NCI-H187 treated with DMSO at 0.1 percent for 48 hours (cell line): ENCODE data around the gene ITIH5.

Experiments
- DNase-seq: peaks from one replicate; lab custom pipeline; 2025; lab: John Stamatoyannopoulos, UW

The ITIH5 gene

GRCh38 chr10:7626283-7626682, 40.5 kb downstream of the ITIH5 start:
- DNase-seq = no peak

GRCh38 chr10:7625836-7626235, 40.9 kb downstream of the ITIH5 start:
- DNase-seq = no peak

- DNase-seq = no peak
Observed at GRCh38 chr10:7625009-7625408, 41.8 kb downstream of the ITIH5 start.

DNA sequence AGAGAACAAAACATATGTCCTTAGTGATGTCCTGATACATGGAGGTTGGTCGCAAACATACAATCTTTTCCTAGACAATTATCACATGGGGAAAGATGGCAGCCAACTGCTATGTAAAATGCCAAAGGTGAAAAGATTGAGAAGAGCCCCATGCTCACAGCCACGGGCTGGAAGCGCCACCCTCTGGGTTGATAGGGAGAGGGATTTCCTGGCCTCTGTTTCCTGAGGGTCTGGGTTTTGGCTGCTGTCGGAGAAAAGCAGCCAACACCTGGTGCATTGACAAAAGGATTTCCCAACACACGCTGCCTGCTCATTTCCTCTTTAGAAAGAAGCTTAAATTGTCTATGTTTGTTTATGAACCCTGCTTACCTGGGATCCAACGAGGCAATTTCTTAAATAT, 43.8 kb downstream of the ITIH5 start:
- no peak for DNase-seq

DNA sequence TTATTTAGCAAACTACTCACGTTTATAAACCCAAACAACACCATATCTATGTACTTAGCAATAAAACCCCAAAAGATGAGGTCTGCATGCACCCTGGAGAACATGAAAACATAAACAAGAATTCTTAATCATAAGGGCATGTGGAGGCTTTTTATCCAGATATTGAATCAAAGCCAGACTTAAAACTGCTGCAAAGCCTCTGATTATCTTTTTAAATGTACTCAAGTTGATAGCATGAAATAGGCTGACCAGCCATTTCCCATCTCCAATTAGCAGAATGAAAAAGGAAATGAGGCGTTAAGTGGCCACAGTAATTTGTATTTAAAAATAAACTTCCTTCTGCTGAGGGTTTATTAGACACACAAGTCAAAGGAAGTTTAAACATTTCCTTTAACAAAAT, 48.3 kb downstream of the ITIH5 start:
- no peak for DNase-seq

DNA sequence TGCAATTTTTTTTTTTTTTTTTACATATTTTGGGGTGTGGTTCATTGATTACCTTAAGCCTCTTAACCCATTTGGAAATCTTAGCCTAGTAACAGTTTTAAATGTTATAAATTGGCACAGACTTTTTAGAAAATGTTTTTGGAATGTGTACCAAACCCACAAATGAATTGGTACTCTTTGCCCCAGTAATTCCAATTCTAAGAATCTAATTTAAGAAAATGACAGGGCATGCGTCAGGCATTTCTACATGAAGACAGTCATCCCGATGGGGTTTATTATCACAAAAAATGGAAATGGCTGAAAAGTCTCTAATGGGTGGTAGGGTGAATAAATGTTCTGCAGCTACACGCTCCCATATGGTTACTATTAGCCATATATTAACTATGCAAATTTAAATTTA, 54.9 kb downstream of the ITIH5 start:
- DNase-seq = no peak

GRCh38 chr10:7610651-7611389, 55.9 kb downstream of the ITIH5 start:
- no peak for DNase-seq

GRCh38 chr10:7610026-7610425, 56.7 kb downstream of the ITIH5 start:
- no peak for DNase-seq

DNA sequence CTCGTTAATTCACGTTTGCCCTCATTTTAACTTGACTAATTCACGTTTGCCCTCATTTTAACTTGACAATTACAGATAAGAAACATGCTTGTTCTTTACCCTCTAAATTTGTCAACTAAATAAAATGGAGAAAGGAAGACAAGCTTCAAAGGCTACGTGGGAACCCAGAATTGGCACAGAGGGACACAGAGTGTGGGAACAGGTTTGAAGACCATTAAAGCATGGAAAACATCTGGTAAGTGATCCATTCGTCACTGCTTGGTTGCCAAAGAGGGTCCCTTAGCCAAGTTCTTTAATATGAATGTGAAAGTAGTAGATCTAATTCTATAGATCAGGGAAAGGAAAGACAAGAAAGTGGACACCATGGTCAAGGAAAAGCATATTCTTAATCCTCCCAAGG, 57.2 kb downstream of the ITIH5 start:
- no peak for DNase-seq

- no peak for DNase-seq
Observed at GRCh38 chr10:7608001-7608400, 58.8 kb downstream of the ITIH5 start.

DNA sequence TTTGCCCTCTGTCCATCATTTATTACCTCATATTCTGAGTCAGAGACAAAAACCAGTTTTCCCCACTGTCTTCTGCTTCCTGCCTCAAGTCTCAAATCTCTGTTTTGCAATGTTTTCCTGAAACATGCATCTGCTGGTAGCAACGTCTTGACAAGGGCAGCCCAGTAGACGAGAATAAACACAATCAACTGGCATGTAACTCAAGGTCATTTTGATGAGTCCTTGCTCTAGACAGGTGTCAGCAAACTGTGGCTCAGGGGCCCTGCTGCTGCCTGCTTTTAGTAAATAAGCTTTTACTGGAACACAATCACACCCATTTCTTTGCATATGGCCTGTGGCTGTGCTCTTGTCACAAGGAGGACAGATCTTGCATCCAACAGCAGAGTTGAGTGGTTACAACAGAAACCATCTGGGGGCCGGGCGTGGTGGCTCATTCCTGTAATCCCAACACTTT, 59.8 kb downstream of the ITIH5 start:
- DNase-seq = no peak

GRCh38 chr10:7605565-7606295, 61.0 kb downstream of the ITIH5 start:
- no peak for DNase-seq

GRCh38 chr10:7601023-7601656, 65.6 kb downstream of the ITIH5 start:
- DNase-seq = no peak

DNA sequence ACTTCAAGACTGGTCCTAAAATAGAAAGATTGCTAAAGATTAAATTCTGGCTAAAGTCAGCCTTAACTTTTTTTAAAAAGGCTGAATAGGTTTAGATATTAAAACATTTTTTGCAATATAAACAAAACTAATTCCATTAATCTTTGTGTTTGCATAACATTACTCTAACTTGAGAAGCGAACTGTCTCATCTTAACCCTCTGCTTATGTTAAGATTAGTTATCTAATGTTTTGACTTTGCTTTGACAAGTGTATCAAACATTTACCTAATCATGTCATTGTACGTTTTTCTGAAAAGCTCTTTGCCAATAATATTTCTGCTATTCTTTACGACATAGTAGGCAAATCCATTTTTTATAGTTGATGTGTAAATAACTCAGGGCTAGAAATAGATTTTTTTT, 68.0 kb downstream of the ITIH5 start:
- DNase-seq = no peak

DNA sequence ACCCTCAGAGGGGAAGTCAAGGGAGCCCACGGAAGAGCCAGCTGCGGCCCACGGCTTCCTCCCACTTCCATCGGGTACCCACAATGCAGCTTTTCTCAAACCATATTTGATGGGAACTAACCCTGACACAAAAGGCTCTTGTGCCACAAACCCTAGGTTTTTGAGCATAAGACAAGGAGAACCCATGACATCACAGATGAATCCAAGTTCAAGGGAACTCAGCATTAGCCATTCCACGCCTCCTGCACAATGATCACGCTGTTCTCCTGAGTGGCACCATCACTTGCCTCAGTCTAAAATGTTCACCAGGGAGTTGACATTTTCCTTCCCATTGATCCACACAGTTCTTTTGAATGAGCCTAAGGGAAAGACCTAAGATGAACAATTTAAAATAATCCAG, 70.4 kb downstream of the ITIH5 start:
- no peak for DNase-seq

GRCh38 chr10:7593905-7594304, 72.9 kb downstream of the ITIH5 start:
- DNase-seq = no peak

GRCh38 chr10:7593063-7593462, 73.7 kb downstream of the ITIH5 start:
- DNase-seq = no peak

DNA sequence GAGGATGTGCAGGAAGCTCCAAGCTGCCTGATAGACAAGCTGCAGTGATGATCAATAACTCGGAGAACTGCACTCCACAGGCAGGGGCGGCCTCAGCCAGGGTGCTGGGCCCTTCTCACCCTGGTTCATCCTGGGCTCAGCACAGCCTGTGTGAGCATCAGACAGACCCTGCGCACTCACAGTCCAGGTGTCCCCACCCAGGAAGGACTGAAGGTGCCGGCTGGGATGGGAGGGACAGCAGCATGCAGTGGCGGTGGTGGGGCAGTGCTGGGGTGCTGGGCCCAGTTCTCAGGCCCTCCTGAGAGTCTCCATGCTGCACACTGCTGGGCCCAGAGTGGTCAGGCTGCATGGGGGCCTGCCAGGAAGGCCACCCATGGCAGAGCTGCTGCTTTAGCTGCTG, 74.1 kb downstream of the ITIH5 start:
- DNase-seq = no peak

- no peak for DNase-seq
Observed at GRCh38 chr10:7590271-7590670, 76.5 kb downstream of the ITIH5 start.

- DNase-seq = no peak
Observed at GRCh38 chr10:7589748-7590147, 77.0 kb downstream of the ITIH5 start.

GRCh38 chr10:7587865-7588188, 78.9 kb downstream of the ITIH5 start:
- DNase-seq = no peak

DNA sequence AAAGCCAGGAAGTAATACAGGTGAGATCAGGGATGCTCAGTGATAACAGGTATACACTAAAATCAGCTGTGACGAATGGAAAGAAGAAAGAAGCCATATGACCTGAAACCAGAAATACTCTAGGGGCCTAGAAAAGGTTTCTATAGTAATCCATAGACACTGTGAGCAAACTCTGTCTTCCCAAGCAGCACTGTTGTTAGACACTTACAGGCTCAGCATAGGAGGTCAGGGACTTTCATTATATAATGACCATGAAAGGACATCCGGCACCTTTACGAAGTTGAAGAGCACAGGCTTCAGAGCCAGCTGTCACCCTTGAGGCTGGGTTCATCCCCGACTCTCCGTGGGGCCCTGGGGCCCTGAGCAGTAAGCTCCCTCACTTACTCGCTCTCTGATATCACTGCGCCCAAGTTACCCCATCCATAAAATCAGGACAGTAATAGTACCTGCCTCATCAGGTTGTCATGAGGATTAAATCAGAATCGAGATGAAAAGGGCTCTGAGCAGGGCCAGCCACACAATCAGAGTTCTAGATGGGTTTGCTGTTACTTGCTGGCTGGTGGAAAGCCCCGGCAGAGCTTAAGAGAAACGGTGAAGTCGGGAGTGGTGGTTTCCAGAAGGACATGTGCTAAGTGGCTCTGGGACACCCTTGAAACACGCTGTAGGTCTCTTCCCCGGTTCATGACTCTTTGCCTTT, 79.5 kb downstream of the ITIH5 start:
- DNase-seq = no peak

DNA sequence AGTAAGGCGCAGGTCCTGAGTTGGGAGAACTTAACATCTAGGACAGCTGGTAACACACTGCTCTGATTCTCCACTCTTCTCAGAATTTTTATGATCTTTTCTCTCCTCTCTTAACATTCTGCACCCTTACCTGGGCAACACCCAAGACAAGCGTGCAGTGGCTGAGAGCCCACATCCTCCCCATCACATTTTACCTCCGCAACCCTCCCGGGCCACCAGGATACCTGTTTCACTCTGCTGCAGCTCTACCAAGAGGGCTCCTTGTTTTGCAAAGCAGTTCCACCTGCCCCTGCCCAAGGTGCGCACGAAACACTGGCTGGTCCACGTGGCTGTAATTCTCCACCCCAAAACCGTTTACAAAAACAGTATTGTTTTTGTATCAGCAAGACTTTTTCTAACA, 81.5 kb downstream of the ITIH5 start:
- DNase-seq = no peak
